Colon (tissue), 2 donors: Measurements from ENCODE around the gene HMGXB3.
"Not testable (repeated sequence)": the region's sequence is repeated elsewhere in the genome, so short reads cannot be mapped to it uniquely, and the experiment has no call there.

Source experiments
- FAIRE-seq: peaks from 2 replicates; lab custom pipeline; 2012; peaks lifted over from hg19 to GRCh38; lab: Jason Lieb, UNC
- donor health status: control.
- donor health status: control.

The HMGXB3 gene

DNA sequence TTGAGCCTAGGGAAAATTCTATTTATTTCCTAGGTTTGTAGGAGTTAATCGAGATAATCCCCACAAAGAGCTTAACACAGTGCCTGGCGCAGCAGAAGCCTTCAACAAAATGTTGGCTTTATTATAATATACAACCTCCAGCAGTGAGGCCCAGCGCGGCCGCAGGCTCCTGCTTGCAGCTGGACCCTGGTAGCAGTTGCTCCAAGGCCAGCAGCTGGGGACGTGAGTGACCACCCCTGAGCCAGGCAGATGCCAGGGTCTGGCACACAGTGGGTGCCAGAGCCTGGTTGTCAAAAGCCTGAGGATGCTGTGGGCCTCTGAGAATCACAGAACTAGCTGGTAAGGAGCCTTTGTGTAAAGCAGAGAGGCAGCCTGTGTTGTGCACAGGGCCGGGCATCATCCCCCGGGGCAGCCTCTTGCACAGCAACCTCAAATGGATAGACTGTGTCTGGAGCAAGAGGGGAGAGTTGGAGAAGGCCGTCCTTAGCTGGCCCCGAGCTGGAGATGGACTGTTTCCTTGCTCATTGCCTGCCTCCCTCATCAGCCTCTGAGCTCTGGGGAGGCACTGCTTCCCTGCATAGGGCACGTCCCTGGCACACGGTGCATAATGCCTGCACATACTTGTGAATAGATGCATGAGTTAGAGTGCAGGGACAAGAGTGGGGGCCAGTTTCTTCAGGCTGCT is 68.6 kb downstream of the HMGXB3 start:
- FAIRE-seq = no peak

GRCh38 chr5:150069672-150070627 is 69.4 kb downstream of the HMGXB3 start:
- no peak for FAIRE-seq

DNA sequence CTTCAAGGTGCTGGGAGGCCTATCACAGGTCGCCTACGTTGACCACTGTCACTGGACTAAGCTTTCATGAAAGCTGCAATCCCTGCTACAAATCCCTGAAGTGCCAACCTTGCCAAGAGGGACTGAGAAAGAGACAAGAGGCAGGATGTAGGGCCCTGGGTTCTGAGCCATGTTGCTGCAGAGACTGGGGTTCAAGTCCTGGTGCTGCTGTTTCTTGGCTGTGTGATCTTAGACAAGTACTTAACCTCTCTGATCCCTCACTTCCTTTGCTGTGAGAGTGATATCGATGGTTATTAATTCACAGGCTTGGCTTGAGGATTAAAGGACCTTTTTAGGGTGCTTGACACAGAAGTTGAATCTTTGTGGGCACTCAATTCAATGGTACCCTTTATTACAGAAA is 70.3 kb downstream of the HMGXB3 start:
- FAIRE-seq = no peak

DNA sequence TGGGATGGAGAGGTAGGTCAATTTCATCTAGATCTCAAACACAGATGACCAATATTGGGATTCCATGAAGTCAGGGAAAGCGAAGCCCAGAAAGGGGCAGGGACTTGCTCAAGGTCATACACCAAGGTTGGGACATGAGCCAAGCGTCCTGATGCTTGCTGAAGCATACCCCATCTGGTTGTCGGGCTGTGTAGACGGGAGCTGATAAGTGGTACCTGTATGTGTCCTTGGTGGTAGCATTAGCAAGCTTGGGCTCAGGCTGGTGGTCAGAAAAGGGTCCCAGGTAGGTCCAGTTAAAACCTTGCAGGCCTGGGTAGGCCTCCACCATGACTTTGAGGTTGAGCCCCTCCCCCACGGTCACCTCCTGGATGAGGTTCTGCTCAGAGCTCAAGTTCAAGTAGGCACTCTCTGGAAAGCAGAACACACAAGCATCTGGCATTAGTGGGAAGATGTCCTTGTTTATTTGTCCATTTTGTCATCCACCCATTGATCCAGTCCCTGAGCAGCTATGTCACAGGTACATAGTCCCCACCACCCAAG is 72.6 kb downstream of the HMGXB3 start:
- no peak for FAIRE-seq

DNA sequence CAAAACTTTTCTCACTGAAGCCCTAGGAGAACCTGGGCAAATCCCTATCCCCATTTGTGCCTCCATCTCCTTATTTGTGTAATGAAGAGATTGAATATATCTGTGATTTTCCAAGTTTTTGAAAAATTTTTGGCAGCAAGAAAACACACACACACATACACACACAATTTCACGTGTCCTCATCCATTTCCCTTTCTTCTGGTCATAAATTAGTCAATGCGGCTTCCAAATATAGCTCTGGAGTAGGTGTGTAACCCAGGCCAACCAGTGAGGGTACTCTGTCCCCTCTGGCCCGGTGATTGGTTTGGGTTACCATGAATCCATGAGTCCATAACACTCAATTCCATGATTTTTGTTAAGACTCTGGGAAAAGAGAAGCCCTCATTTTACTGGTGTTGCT is 73.1 kb downstream of the HMGXB3 start:
- FAIRE-seq = no peak

DNA sequence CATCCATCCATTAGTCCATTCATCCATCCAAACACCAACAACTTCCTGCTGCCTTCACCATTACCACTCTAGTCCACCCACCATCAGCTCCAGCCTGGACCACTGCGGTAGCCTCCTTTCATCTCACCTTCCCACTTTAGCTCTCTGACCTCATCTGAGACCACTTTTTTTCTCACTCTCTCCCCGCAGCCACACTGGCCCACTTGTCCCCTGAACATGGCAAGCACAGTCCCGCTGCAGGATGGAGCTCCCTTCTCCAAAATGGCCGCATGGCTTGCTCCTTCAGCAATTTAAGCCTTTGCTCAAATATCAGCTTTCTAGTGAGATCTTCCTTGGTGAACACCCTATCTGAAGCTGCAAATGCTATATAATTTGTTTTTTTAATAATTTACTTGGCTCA is 74.7 kb downstream of the HMGXB3 start:
- FAIRE-seq = no peak

- FAIRE-seq = no peak
Measured at GRCh38 chr5:150075806-150076205, 75.3 kb downstream of the HMGXB3 start.

DNA sequence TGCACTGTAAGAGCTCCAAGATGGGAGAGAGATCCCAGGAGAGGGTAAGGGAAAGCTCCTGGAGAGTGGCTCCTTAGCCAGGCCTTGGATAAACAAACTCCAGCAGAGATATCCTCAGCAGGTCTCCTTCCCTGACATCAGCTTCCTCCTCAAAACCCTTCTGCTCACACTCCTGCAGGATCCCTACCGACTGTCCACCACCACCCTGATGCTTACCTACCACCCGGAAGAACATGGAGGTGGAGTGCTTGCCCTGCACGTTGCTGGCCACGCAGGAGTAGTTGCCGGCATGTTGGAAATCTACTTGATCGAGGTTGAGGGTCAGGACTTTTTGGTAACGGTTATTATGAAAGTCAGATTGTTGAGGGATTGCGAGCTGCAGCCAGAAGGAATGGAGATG is 76.5 kb downstream of the HMGXB3 start:
- no peak for FAIRE-seq

GRCh38 chr5:150077996-150078801 is 77.7 kb downstream of the HMGXB3 start:
- FAIRE-seq = no peak

- no peak for FAIRE-seq
Measured at GRCh38 chr5:150078802-150079689, 78.5 kb downstream of the HMGXB3 start.

DNA sequence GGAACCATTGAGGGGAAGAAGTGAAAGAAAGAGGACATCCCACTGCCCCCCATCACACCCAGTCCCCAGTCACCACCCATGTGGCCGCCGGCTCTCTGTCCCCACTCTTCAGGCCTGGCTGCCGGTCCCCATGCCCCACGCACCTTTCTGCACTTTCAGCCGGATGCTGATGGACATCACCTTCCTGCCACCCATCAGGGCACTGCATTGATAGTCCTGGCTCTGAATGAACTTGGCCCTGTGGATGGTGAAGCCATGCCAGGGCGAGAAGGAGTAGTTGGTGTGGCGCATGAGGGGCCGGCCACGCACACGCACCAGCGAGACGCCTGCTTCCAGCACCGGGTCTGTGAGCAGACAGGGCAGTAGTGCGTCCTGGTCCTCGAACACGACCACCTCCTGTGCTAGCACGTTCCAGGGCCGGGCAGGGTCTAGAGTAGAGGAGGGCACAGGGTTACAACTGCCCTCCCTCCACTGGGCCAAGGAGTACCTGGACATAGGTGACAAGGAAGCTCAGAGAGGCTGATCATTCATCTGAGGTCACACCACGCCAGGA is 79.4 kb downstream of the HMGXB3 start:
- FAIRE-seq = no peak

- FAIRE-seq = no peak
Measured at GRCh38 chr5:150080696-150081435, 80.3 kb downstream of the HMGXB3 start.

GRCh38 chr5:150081541-150082283 is 81.2 kb downstream of the HMGXB3 start:
- FAIRE-seq = no peak

GRCh38 chr5:150082374-150082773 is 81.8 kb downstream of the HMGXB3 start:
- FAIRE-seq = no peak

- FAIRE-seq = no peak
Measured at GRCh38 chr5:150082889-150083288, 82.3 kb downstream of the HMGXB3 start.

- not testable (repeated sequence) for FAIRE-seq
Measured at GRCh38 chr5:150084754-150085153, 84.2 kb downstream of the HMGXB3 start.

- FAIRE-seq = no peak
Measured at GRCh38 chr5:150085191-150085912, 84.8 kb downstream of the HMGXB3 start.

DNA sequence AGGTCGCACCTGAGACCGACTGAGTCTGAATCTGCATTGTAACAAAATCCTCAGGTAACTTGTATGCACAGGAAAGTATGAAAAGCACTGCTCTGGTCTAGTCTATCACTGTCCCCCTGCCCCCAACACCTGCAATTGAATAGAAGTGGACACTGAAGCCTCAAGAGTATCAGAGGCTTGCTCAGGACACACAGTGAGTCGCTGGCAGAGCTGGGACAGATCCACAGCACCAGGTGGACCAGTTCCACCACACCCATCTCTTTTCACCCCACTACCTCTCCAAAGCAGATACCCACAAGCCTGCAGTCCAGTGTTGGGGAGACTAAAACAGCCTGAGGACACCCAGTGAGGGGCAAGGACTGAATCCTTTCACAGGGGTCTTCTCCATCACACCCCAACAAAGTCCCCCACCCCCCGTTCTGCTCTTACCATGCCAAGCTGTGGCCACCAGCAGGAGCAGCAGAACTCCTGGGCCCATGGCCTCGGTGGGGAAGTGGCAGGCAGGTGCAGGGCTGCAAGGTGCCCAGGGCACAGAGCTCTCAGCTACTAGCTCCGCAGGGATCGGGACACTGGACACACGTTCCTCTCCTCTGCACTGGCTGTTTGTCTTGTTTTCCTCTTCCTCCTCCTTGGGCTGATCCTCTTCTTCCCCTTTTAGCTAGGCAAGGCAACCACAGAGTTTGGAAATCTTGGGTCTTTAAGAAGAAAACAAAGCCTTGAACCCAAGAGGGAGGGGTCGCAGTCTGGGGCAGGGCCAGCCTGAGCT is 85.6 kb downstream of the HMGXB3 start, which contains the start of gene CSF1R:
Gene CSF1R, minus strand, starts transcription at position 605 of the 766 bp plus-strand sequence. Its CDS starts 127 bp downstream, at position 478.
- no peak for FAIRE-seq
